H1 (cell line): ENCODE results near the gene TBC1D2B. TPM values are rescaled to one million over a fixed set of nuclear protein-coding genes. Genes with fewer than 3 reads are reported as not detected.

Experiments used
- CTCF ChIA-PET: fragments of 300-600 bp; sonication (Branson Sonifier 250); formaldehyde crosslinking; loops from one replicate; lab custom pipeline; 2021; ENCODE audit not compliant: partially characterized antibody; lab: Charles Lee
- POLR2A ChIA-PET: fragments of 300-600 bp; sonication (Branson Sonifier 250); formaldehyde crosslinking; loops from one replicate; lab custom pipeline; 2021; ENCODE audit warnings: inconsistent platforms; ENCODE audit not compliant: partially characterized antibody; lab: Charles Lee
- DNase-seq, 2 experiments: peaks; one replicate each; pipeline versions ENCODE4 v3.0.0 to v3.0.0-alpha.2; 2010 to 2022; ENCODE audit warnings: low spot score in 2 of 2, low read depth in 1 of 2, mixed read lengths in 1 of 2
- FAIRE-seq: peaks from 2 replicates; lab custom pipeline; 2011; peaks lifted over from hg19 to GRCh38; lab: Jason Lieb, UNC
- H2AFZ ChIP-seq: 2 replicates; pipeline ENCODE4 v1.8.1; 2012; ENCODE audit warnings: low read length, inconsistent platforms
- H2AK5ac ChIP-seq: 2 replicates; pipeline ENCODE4 v1.6.1; 2013; ENCODE audit warnings: low read depth, low read length
- H2BK120ac ChIP-seq: replicated peaks from 2 replicates; pipeline ENCODE3; 2013; ENCODE audit warnings: low read depth, low read length, inconsistent platforms
- H2BK12ac ChIP-seq: 2 replicates; pipeline ENCODE4 v1.6.1; 2013; ENCODE audit warnings: low read depth, low read length
- H2BK15ac ChIP-seq: 2 replicates; pipeline ENCODE4 v1.6.1; 2013; ENCODE audit warnings: low read length
- H2BK20ac ChIP-seq: 2 replicates; pipeline ENCODE4 v1.6.1; 2013; ENCODE audit warnings: low read length
- H2BK5ac ChIP-seq: 2 replicates; pipeline ENCODE4 v1.6.1; 2013; ENCODE audit warnings: low read depth, low read length
- H3K14ac ChIP-seq: 2 replicates; pipeline ENCODE4 v1.6.1; 2013; ENCODE audit warnings: inconsistent platforms; ENCODE audit not compliant: insufficient read length
- H3K18ac ChIP-seq: 2 replicates; pipeline ENCODE4 v1.6.1; 2013; ENCODE audit warnings: low read length; ENCODE audit errors: extremely low read depth
- H3K23ac ChIP-seq: 2 replicates; pipeline ENCODE4 v1.6.1; 2013; ENCODE audit warnings: inconsistent platforms; ENCODE audit not compliant: insufficient read length
- H3K23me2 ChIP-seq: 2 replicates; pipeline ENCODE4 v1.6.1; 2013; ENCODE audit warnings: low read depth, low read length
- H3K27ac ChIP-seq: 2 replicates; pipeline ENCODE4 v1.6.1; 2011; ENCODE audit warnings: low read depth, low read length, inconsistent platforms
- H3K27me3 ChIP-seq, 4 experiments: replicated peaks in 1 of 4; 1 replicate in 1 of 4; 2 replicates in 3 of 4; pipeline versions ENCODE4 v1.6.1 to v1.8.1; 2011 to 2013; ENCODE audit warnings: low read length in 3 of 4, mild to moderate bottlenecking in 3 of 4, inconsistent platforms in 2 of 4, mixed read lengths in 2 of 4, moderate library complexity in 1 of 4; ENCODE audit not compliant: control insufficient read depth in 3 of 4, insufficient read depth in 3 of 4; ENCODE audit errors: extremely low read depth in 1 of 4
- H3K36me3 ChIP-seq, 4 experiments: 2 replicates each; pipeline versions ENCODE4 v1.6.1 to v1.8.1; 2011 to 2013; ENCODE audit warnings: mild to moderate bottlenecking in 4 of 4, low read length in 3 of 4, moderate library complexity in 2 of 4, control low read depth in 1 of 4, inconsistent platforms in 1 of 4; ENCODE audit not compliant: insufficient read depth in 4 of 4, control insufficient read depth in 2 of 4
- H3K4ac ChIP-seq: replicated peaks from 2 replicates; pipeline ENCODE3; 2013; ENCODE audit warnings: low read length, low read depth, mixed read lengths, inconsistent platforms; ENCODE audit not compliant: insufficient read length
- H3K4me1 ChIP-seq, 4 experiments: replicated peaks in 1 of 4; 1 replicate in 1 of 4; 2 replicates in 3 of 4; pipeline versions ENCODE4 v1.6.1 to v1.8.1; 2011 to 2013; ENCODE audit warnings: low read length in 3 of 4, inconsistent platforms in 2 of 4, mixed read lengths in 1 of 4; ENCODE audit not compliant: insufficient read depth in 4 of 4, control insufficient read depth in 3 of 4
- H3K4me2 ChIP-seq, 2 experiments: 2 replicates each; pipeline versions ENCODE4 v1.6.1 to v1.8.1; 2011 to 2013; ENCODE audit warnings: low read depth in 2 of 2, low read length in 2 of 2, control low read depth in 1 of 2, inconsistent platforms in 1 of 2, mild to moderate bottlenecking in 1 of 2; ENCODE audit not compliant: insufficient read depth in 1 of 2
- H3K4me3 ChIP-seq, 4 experiments: fragments of 200-600, 300-600 bp in 1 of 4; sonication (generic), shearing (Covaris generic), sonication (Bioruptor Twin) in 1 of 4; 2 replicates each; pipeline versions ENCODE4 v1.5.1 to v1.8.1; 2011 to 2016; ENCODE audit warnings: low read length in 4 of 4, low read depth in 3 of 4, control low read depth in 2 of 4, inconsistent platforms in 2 of 4, mild to moderate bottlenecking in 2 of 4, mixed read lengths in 1 of 4, moderate library complexity in 1 of 4; ENCODE audit not compliant: insufficient read depth in 2 of 4; ENCODE audit errors: extremely low read depth in 1 of 4
- H3K56ac ChIP-seq: replicated peaks from 2 replicates; pipeline ENCODE3; 2013; ENCODE audit warnings: low read depth, mild to moderate bottlenecking, mixed read lengths, low read length, inconsistent platforms; ENCODE audit not compliant: insufficient read length
- H3K79me1 ChIP-seq: 2 replicates; pipeline ENCODE4 v1.6.1; 2013; ENCODE audit warnings: low read depth, low read length, control low read depth
- H3K79me2 ChIP-seq, 2 experiments: 2 replicates each; pipeline versions ENCODE4 v1.6.1 to v1.8.1; 2012 to 2013; ENCODE audit warnings: low read length in 2 of 2, mild to moderate bottlenecking in 2 of 2, inconsistent platforms in 1 of 2; ENCODE audit not compliant: insufficient read depth in 2 of 2, control insufficient read depth in 1 of 2
- H3K9ac ChIP-seq, 4 experiments: replicated peaks in 1 of 4; 1 replicate in 1 of 4; 2 replicates in 3 of 4; pipeline versions ENCODE4 v1.6.1 to v1.8.1; 2011 to 2013; ENCODE audit warnings: low read depth in 3 of 4, low read length in 3 of 4, control low read depth in 2 of 4, mild to moderate bottlenecking in 2 of 4, moderate library complexity in 2 of 4, inconsistent platforms in 1 of 4; ENCODE audit errors: extremely low read depth in 1 of 4
- H3K9me3 ChIP-seq, 2 experiments: 2 replicates each; pipeline versions ENCODE4 v1.6.1 to v1.8.1; 2012 to 2013; ENCODE audit warnings: mild to moderate bottlenecking in 2 of 2, moderate library complexity in 2 of 2, control low read depth in 1 of 2, inconsistent platforms in 1 of 2, low read depth in 1 of 2, low read length in 1 of 2, mixed read lengths in 1 of 2; ENCODE audit not compliant: insufficient read depth in 2 of 2
- H4K20me1 ChIP-seq, 2 experiments: replicated peaks in 1 of 2; 2 replicates each; pipeline versions ENCODE3 to v1.8.1; 2011 to 2013; ENCODE audit warnings: inconsistent platforms in 2 of 2, low read length in 2 of 2, mild to moderate bottlenecking in 1 of 2; ENCODE audit not compliant: insufficient read depth in 2 of 2, control insufficient read depth in 1 of 2
- H4K5ac ChIP-seq: 2 replicates; pipeline ENCODE4 v1.6.1; 2013; ENCODE audit warnings: low read length, low read depth, mixed read lengths, inconsistent platforms; ENCODE audit not compliant: insufficient read length
- H4K8ac ChIP-seq: 2 replicates; pipeline ENCODE4 v1.8.0; 2013; ENCODE audit warnings: mild to moderate bottlenecking, moderate library complexity, low read length, inconsistent platforms; ENCODE audit not compliant: insufficient read depth; ENCODE audit errors: extremely low read depth
- H4K91ac ChIP-seq: replicated peaks from 2 replicates; pipeline ENCODE3; 2013; ENCODE audit warnings: low read length, mixed read lengths, inconsistent platforms; ENCODE audit not compliant: insufficient read length
- BCL11A ChIP-seq, 2 experiments: IDR thresholded peaks; one replicate each; pipeline ENCODE4 v1.6.1; 2011; ENCODE audit warnings: low read depth in 2 of 2, low read length in 2 of 2, mild to moderate bottlenecking in 2 of 2
- EGR1 ChIP-seq: IDR thresholded peaks from 2 replicates; pipeline ENCODE4 v1.6.1; 2011; ENCODE audit warnings: low read depth, low read length, borderline replicate concordance
- HDAC2 ChIP-seq, 2 experiments: fragments of 300-600 bp in 1 of 2; sonication (generic) in 1 of 2; IDR thresholded peaks; 2 replicates each; pipeline ENCODE4 v1.6.1; 2011 to 2012; ENCODE audit warnings: low read depth in 2 of 2, low read length in 2 of 2, mild to moderate bottlenecking in 2 of 2, moderate library complexity in 2 of 2, borderline replicate concordance in 1 of 2, inconsistent platforms in 1 of 2
- KDM5A ChIP-seq: fragments of 200-600 bp; IDR thresholded peaks from 2 replicates; pipeline ENCODE4 v1.7.1; 2012; ENCODE audit warnings: mild to moderate bottlenecking, low read length, inconsistent platforms, mixed read lengths
- NANOG ChIP-seq: IDR thresholded peaks from 2 replicates; pipeline ENCODE4 v1.6.1; 2011; ENCODE audit warnings: low read length, low read depth, mild to moderate bottlenecking, inconsistent platforms; ENCODE audit not compliant: insufficient read depth, poor library complexity, severe bottlenecking
- NRF1 ChIP-seq: IDR thresholded peaks from 2 replicates; pipeline ENCODE4 v1.6.1; 2011; ENCODE audit warnings: mild to moderate bottlenecking, low read depth, low read length, improper control_type of control experiment
- PHF8 ChIP-seq: fragments of 200-600 bp; sonication (generic); conservative IDR thresholded peaks from 2 replicates; pipeline ENCODE4 v1.7.1; 2012; ENCODE audit warnings: low read depth, mild to moderate bottlenecking, inconsistent platforms, low read length, moderate library complexity
- POLR2A ChIP-seq, 2 experiments: IDR thresholded peaks; 1 replicate in 1 of 2; 2 replicates in 1 of 2; pipeline ENCODE4 v1.6.1; 2011; ENCODE audit warnings: low read depth in 2 of 2, low read length in 2 of 2, mild to moderate bottlenecking in 2 of 2; ENCODE audit errors: control extremely low read depth in 1 of 2
- POU5F1 ChIP-seq: IDR thresholded peaks from 2 replicates; pipeline ENCODE4 v1.6.1; 2011; ENCODE audit warnings: low read depth, mild to moderate bottlenecking, low read length, moderate library complexity
- SP1 ChIP-seq: IDR thresholded peaks from 2 replicates; pipeline ENCODE4 v1.6.1; 2011; ENCODE audit warnings: low read depth, low read length
- SP2 ChIP-seq: IDR thresholded peaks from 2 replicates; pipeline ENCODE4 v1.6.1; 2012; ENCODE audit warnings: mild to moderate bottlenecking, low read length, inconsistent platforms
- TAF1 ChIP-seq: IDR thresholded peaks from 2 replicates; pipeline ENCODE4 v1.6.1; 2011; ENCODE audit warnings: mild to moderate bottlenecking, low read depth, low read length
- TEAD4 ChIP-seq: IDR thresholded peaks from 2 replicates; pipeline ENCODE4 v1.6.1; 2012; ENCODE audit warnings: low read depth, low read length, inconsistent platforms, mixed read lengths
- USF2 ChIP-seq: IDR thresholded peaks from 2 replicates; pipeline ENCODE4 v1.6.1; 2011; ENCODE audit warnings: low read length, improper control_type of control experiment
- WGBS, 2 experiments: shearing (Covaris generic) in 1 of 2; methylation state at CpG; one replicate each; pipeline versions ENCODE4 v1.1.6 to v1.1.7; 2013 to 2015; ENCODE audit warnings: low lambda C conversion rate in 2 of 2, mixed read lengths in 2 of 2, inconsistent platforms in 1 of 2, low coverage in 1 of 2, missing lambda C conversion rate in 1 of 2; ENCODE audit not compliant: insufficient replicate concordance in 2 of 2, insufficient coverage in 1 of 2, insufficient read length in 1 of 2; ENCODE audit errors: extremely low coverage in 1 of 2, missing lambda C conversion rate in 1 of 2; 5-methylcytosine and 5-hydroxymethylcytosine counted together
- polyA plus RNA-seq, 7 experiments: library from polyadenylated mRNA; depleted of rRNA in 3 of 7; stranded (reverse) in 5 of 7; unstranded in 2 of 7; fragments of >200 nt in 5 of 7; fragments of 200-250 nt in 2 of 7; gene quantifications; 1 replicate in 5 of 7; 2 replicates in 1 of 7; 4 replicates in 1 of 7; pipeline versions ENCODE4 v1.2.1 to v1.2.3, GENCODE V29; 2011 to 2013; ENCODE audit warnings: missing spikeins in 2 of 7, mixed read lengths in 2 of 7
- total RNA-seq: library from RNA; stranded (reverse); fragmentation: NEBNext Ultra II Directional; extraction: Animal tissue kit (Norgen Biotek cat#: 25700); gene quantifications from 2 replicates; pipeline ENCODE4 v1.2.1, GENCODE V29; 2021

The TBC1D2B gene
- total and polyA plus RNA-seq, 2 of the 8 experiments (the other 6 are each of a cell fraction or from before 2014, with no cell fraction given): 11.9 to 19.5 TPM

- H3K27ac ChIP-seq: no peak overlapping the region
- no peak for FAIRE-seq
- TF ChIP-seq EGR1 (no peak), PHF8 (no peak), POU5F1 (no peak), SP1 (no peak), NANOG (no peak), USF2 (no peak), KDM5A (no peak), BCL11A (IDR thresholded peaks at IDR 0.05; ENCODE audit: low read depth in 2 of 2, low read length in 2 of 2) (no peak), TAF1 (no peak), SP2 (no peak), TEAD4 (no peak), HDAC2 (IDR thresholded peaks at IDR 0.05; ENCODE audit: borderline replicate concordance in 1 of 2, low read depth in 2 of 2, low read length in 2 of 2) (no peak), NRF1 (no peak), POLR2A (IDR thresholded peaks at IDR 0.05; ENCODE audit: control extremely low read depth in 1 of 2, low read depth in 2 of 2, low read length in 2 of 2) (no peak)
Observed at GRCh38 chr15:78024883-78025282, 52.6 kb downstream of the TBC1D2B start.

More at GRCh38 chr15:78024883-78025282, 52.6 kb downstream of the TBC1D2B start:
- no peak overlapping the region for H2BK5ac ChIP-seq
- H3K23me2 ChIP-seq: no peaks in the 10 kb centered on the region
- no peak overlapping the region for H4K91ac ChIP-seq
- H2AK5ac ChIP-seq: no peak overlapping the region
- no peaks in the 10 kb centered on the region; a peak in 1 of 7 replicates for H3K4me1 ChIP-seq
- H3K9me3 ChIP-seq: no peaks in the 10 kb centered on the region
- no peak overlapping the region for H4K8ac ChIP-seq
- no peak overlapping the region for H2BK20ac ChIP-seq
- H4K20me1 ChIP-seq: peaks cover 1 to 2% of the 10 kb centered on the region in 2 experiments
- no peaks in the 10 kb centered on the region for H3K79me1 ChIP-seq
- H3K56ac ChIP-seq: no peak overlapping the region
- H2BK12ac ChIP-seq: no peak overlapping the region
- DNase-seq: no peak
- peaks cover 0 to 6% (median 3%) of the 10 kb centered on the region in 4 experiments; a peak in 4 of 8 replicates for H3K36me3 ChIP-seq
- CTCF ChIA-PET: interaction anchor here (0.6 to 2.7 kb wide), 6 partner anchors 11 to 407 kb away, joined by 3 to 11 read pairs (median 4); no protein-coding TSS in a partner anchor
- no peaks in the 10 kb centered on the region for H3K27me3 ChIP-seq
- H3K79me2 ChIP-seq: no peaks in the 10 kb centered on the region
- H3K9ac ChIP-seq: no peak overlapping the region; a peak in 1 of 7 replicates
- H4K5ac ChIP-seq: no peak overlapping the region
- WGBS, 2 experiments: 76% methylated on average over 2 of the region's 2 CpGs; no CpG with 5 or more reads in 1 of the 2 experiments
- POLR2A ChIA-PET: no interaction called here
- no peak overlapping the region for H3K14ac ChIP-seq
- no peak overlapping the region for H3K18ac ChIP-seq
- H2BK120ac ChIP-seq: no peak overlapping the region
- no peak overlapping the region for H2BK15ac ChIP-seq
- H3K4me2 ChIP-seq: no peak overlapping the region
- no peak overlapping the region for H2AFZ ChIP-seq
- H3K4ac ChIP-seq: no peak overlapping the region
- H3K23ac ChIP-seq: no peak overlapping the region
- H3K4me3 ChIP-seq: no peak overlapping the region
